Neural progenitor cell (in vitro differentiated cells): ENCODE data around the gene CIART.

ENCODE experiments used
- EZH2 ChIP-seq: fragments of 200-600 bp; sonication (generic); IDR thresholded peaks from 2 replicates; pipeline ENCODE4 v1.6.1; 2017; ENCODE audit warnings: antibody characterized with exemption, mild to moderate bottlenecking, moderate library complexity
- EZH2phosphoT487 ChIP-seq: fragments of 200-600 bp; sonication (generic); IDR thresholded peaks from 2 replicates; pipeline ENCODE4 v1.6.1; 2017; ENCODE audit warnings: antibody characterized with exemption
- TF ChIP-seq, protein P1 (sequence below): fragments of 200-600 bp; sonication (generic); IDR thresholded peaks from 2 replicates; pipeline ENCODE4 v1.5.1; 2017; ENCODE audit warnings: antibody characterized with exemption, mild to moderate bottlenecking

DNA sequence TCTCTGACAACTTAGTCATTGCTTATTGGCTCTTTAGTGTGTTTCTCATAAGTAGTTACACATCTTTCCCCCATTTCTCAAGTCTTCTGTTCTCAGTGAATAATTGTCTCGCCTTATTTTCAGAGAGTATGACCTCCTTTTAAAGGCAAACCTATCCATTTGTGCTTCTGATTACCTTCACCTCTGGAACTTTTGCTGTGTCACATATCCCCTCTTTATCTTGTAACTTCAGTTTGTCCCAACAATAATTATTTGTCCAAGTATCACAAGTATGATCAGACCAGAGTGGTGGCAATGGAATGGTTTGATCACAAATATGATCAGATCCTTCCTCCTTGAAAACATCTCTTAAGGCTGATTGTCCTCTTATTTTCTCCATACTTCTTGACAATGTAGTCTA lies 6.0 kb downstream of the CIART start:
- TF ChIP-seq, protein P1, sequence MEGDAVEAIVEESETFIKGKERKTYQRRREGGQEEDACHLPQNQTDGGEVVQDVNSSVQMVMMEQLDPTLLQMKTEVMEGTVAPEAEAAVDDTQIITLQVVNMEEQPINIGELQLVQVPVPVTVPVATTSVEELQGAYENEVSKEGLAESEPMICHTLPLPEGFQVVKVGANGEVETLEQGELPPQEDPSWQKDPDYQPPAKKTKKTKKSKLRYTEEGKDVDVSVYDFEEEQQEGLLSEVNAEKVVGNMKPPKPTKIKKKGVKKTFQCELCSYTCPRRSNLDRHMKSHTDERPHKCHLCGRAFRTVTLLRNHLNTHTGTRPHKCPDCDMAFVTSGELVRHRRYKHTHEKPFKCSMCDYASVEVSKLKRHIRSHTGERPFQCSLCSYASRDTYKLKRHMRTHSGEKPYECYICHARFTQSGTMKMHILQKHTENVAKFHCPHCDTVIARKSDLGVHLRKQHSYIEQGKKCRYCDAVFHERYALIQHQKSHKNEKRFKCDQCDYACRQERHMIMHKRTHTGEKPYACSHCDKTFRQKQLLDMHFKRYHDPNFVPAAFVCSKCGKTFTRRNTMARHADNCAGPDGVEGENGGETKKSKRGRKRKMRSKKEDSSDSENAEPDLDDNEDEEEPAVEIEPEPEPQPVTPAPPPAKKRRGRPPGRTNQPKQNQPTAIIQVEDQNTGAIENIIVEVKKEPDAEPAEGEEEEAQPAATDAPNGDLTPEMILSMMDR: no peak
- TF ChIP-seq EZH2 (no peak), EZH2phosphoT487 (no peak)
